ENCODE measurements around the gene LIMS2. TPM values are rescaled to one million over a fixed set of nuclear protein-coding genes. Genes with fewer than 3 reads are reported as not detected.

The LIMS2 gene
- total RNA-seq, 2 experiments from 2014 or later: 1.6 to 24.9 TPM

DNA sequence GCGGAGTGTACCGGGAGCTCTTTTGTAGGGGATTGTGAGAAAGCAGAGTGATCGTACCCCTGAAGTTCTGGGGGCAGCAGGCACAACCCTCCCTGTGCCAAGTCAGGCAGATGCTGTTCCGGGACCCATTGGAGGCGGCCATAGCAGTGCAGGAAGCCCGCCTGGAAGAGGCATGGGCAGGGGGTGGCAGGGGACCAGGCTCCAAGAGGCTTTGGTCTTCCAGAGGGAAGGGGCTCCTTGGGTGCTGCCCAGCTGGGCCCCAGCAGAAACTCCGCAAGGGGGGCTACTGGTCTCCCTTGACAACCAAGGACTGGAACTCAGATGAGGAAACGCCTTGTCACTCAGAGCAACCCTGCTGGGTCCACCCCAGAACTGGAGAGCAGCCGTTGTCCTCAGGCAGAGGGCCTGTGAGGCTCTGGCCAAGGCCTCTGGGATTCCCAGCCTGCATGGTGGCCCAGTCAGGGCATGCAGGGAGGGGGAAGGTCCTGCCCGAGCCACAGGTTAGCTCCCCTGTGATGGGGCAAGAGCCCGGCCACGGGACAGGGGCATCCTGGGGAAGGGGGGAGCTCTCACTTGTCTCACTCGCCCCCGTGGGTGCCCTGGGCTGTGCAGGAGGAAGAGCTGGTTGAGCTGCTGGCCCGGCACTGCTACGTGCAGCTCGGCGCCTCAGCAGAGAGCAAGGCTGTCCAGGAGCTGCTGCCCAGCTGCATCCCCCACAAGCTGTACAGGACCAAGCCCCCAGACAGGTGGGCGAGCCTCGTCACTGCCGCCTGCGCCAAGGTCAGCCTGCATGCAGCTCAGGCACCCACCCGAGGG lies 50.4 kb downstream of the LIMS2 start:
- TF ChIP-seq, protein P1, sequence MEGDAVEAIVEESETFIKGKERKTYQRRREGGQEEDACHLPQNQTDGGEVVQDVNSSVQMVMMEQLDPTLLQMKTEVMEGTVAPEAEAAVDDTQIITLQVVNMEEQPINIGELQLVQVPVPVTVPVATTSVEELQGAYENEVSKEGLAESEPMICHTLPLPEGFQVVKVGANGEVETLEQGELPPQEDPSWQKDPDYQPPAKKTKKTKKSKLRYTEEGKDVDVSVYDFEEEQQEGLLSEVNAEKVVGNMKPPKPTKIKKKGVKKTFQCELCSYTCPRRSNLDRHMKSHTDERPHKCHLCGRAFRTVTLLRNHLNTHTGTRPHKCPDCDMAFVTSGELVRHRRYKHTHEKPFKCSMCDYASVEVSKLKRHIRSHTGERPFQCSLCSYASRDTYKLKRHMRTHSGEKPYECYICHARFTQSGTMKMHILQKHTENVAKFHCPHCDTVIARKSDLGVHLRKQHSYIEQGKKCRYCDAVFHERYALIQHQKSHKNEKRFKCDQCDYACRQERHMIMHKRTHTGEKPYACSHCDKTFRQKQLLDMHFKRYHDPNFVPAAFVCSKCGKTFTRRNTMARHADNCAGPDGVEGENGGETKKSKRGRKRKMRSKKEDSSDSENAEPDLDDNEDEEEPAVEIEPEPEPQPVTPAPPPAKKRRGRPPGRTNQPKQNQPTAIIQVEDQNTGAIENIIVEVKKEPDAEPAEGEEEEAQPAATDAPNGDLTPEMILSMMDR (conservative IDR thresholded peaks at IDR 0.05; ENCODE audit: low read length): no peak
- no peak for TF ChIP-seq EZH2phosphoT487 (IDR thresholded peaks at IDR 0.05; ENCODE audit: borderline replicate concordance, low read depth, low read length)

GRCh38 chr2:127624320-127624755 lies 51.0 kb downstream of the LIMS2 start:
- Histone ChIP-seq H3K36me3 (ENCODE audit: insufficient read depth, low read length) (no peaks in the 10 kb centered on the region), H3K9me2 (ENCODE audit: insufficient read depth, low read length) (no peaks in the 10 kb centered on the region), H3K4me1 (ENCODE audit: insufficient read depth, low read length, poor library complexity, severe bottlenecking) (no peaks in the 10 kb centered on the region), H3K4me3 (ENCODE audit: low read depth, low read length, poor library complexity, severe bottlenecking) (no peak overlapping the region), H3K9me3 (ENCODE audit: low read length) (no peaks in the 10 kb centered on the region), H4K20me1 (ENCODE audit: insufficient read depth, low read length) (no peaks in the 10 kb centered on the region), H3K79me2 (ENCODE audit: insufficient read depth, low read depth, low read length) (no peaks in the 10 kb centered on the region), H3K4me2 (ENCODE audit: low read length) (no peak overlapping the region), H2AFZ (ENCODE audit: low read length) (no peak overlapping the region), H3K27ac (ENCODE audit: low read depth, low read length, poor library complexity, severe bottlenecking) (no peak overlapping the region)
- CTCF ChIA-PET (ENCODE audit: unreplicated experiment): no interaction called here
- TF ChIP-seq, protein P1 (conservative IDR thresholded peaks at IDR 0.05; ENCODE audit: low read length): no peak
- TF ChIP-seq EZH2phosphoT487 (IDR thresholded peaks at IDR 0.05; ENCODE audit: borderline replicate concordance, low read depth, low read length): no peak
- intact Hi-C loops (cut with micrococcal nuclease; ENCODE audit: unreplicated experiment): no loop called here
- POLR2A ChIA-PET: no interaction called here
- DNase-seq (ENCODE audit: low spot score): no peak
- no TSS peak for BruUV-seq (replicated peaks)

More for the DNA sequence above, 50.4 kb downstream of the LIMS2 start:
- no peak for DNase-seq (ENCODE audit: low spot score)
- Histone ChIP-seq H3K79me2 (ENCODE audit: insufficient read depth, low read depth, low read length) (no peaks in the 10 kb centered on the region), H2AFZ (ENCODE audit: low read length) (no peak overlapping the region), H3K36me3 (ENCODE audit: insufficient read depth, low read length) (no peaks in the 10 kb centered on the region), H3K9me3 (ENCODE audit: low read length) (no peaks in the 10 kb centered on the region), H4K20me1 (ENCODE audit: insufficient read depth, low read length) (no peaks in the 10 kb centered on the region), H3K27ac (ENCODE audit: low read depth, low read length, poor library complexity, severe bottlenecking) (no peak overlapping the region), H3K9me2 (ENCODE audit: insufficient read depth, low read length) (no peaks in the 10 kb centered on the region), H3K4me1 (ENCODE audit: insufficient read depth, low read length, poor library complexity, severe bottlenecking) (no peaks in the 10 kb centered on the region), H3K4me3 (ENCODE audit: low read depth, low read length, poor library complexity, severe bottlenecking) (no peak overlapping the region), H3K4me2 (ENCODE audit: low read length) (no peak overlapping the region)
- BruUV-seq (replicated peaks): no TSS peak
- intact Hi-C loops (cut with micrococcal nuclease; ENCODE audit: unreplicated experiment): no loop called here
- ChIA-PET CTCF (ENCODE audit: unreplicated experiment) (no interaction called here), POLR2A (interaction anchor here (0.7 kb wide), 1 partner anchor 9 kb away, joined by 3 read pairs; no protein-coding TSS in a partner anchor)
